Endothelial cell of umbilical vein (primary cell): Measurements from ENCODE around the gene COMT. TPM values are rescaled to one million over a fixed set of nuclear protein-coding genes. Genes with fewer than 3 reads are reported as not detected.

Source experiments
- BruUV-seq: library from RNA; stranded (reverse); fragments of 400-500 nt; replicated peaks from 2 replicates; lab custom pipeline; 2021; lab: Mats Ljungman, UMichigan
- CTCF ChIA-PET: fragments of 300-600, 350-600 bp; sonication (Branson Sonifier 250); formaldehyde crosslinking; loops from one replicate; lab custom pipeline; 2021; ENCODE audit warnings: antibody characterized with exemption, inconsistent platforms; lab: Charles Lee
- POLR2A ChIA-PET: fragments of 300-600, 350-600 bp; sonication (Branson Sonifier 250); formaldehyde crosslinking; loops from one replicate; lab custom pipeline; 2021; ENCODE audit warnings: antibody characterized with exemption, inconsistent platforms; lab: Charles Lee
- DNase-seq: peaks from one replicate; pipeline ENCODE4 v3.0.0-alpha.2; 2011; ENCODE audit warnings: low read depth, low spot score
- FAIRE-seq: peaks from 2 replicates; lab custom pipeline; 2011; peaks lifted over from hg19 to GRCh38; lab: Jason Lieb, UNC
- H2AFZ ChIP-seq: 2 replicates; pipeline ENCODE4 v1.6.0; 2012; ENCODE audit warnings: low read depth, low read length, control low read depth, inconsistent platforms
- H3K27ac ChIP-seq: 2 replicates; pipeline ENCODE4 v1.5.1; 2011; ENCODE audit warnings: low read depth, mild to moderate bottlenecking, control low read depth, low read length, moderate library complexity; ENCODE audit not compliant: insufficient read depth
- H3K27me3 ChIP-seq, 2 experiments: 2 replicates each; pipeline versions ENCODE4 v1.6.0 to v1.6.1; 2011; ENCODE audit warnings: low read length in 2 of 2, mixed read lengths in 1 of 2; ENCODE audit not compliant: control insufficient read depth in 2 of 2, insufficient read depth in 2 of 2
- H3K36me3 ChIP-seq, 2 experiments: 2 replicates in 1 of 2; 3 replicates in 1 of 2; pipeline ENCODE4 v1.5.1; 2011; ENCODE audit warnings: low read length in 2 of 2, mild to moderate bottlenecking in 1 of 2, moderate library complexity in 1 of 2; ENCODE audit not compliant: control insufficient read depth in 2 of 2, insufficient read depth in 2 of 2; ENCODE audit errors: extremely low read depth in 1 of 2
- H3K4me1 ChIP-seq: 3 replicates; pipeline ENCODE4 v1.5.1; 2011; ENCODE audit warnings: mild to moderate bottlenecking, low read length; ENCODE audit not compliant: control insufficient read depth, insufficient read depth; ENCODE audit errors: extremely low read depth
- H3K4me2 ChIP-seq: 2 replicates; pipeline ENCODE4 v1.6.1; 2011; ENCODE audit warnings: low read length, control low read depth, mixed read lengths; ENCODE audit not compliant: insufficient read depth
- H3K4me3 ChIP-seq, 3 experiments: fragments of 200-600 bp in 1 of 3; sonication (generic), shearing (Covaris generic) in 1 of 3; replicated peaks in 1 of 3; 2 replicates each; pipeline ENCODE4 v1.5.1; 2011 to 2016; ENCODE audit warnings: control low read depth in 3 of 3, low read length in 3 of 3, mild to moderate bottlenecking in 2 of 3, inconsistent platforms in 1 of 3, low read depth in 1 of 3, moderate library complexity in 1 of 3; ENCODE audit not compliant: insufficient read depth in 1 of 3
- H3K79me2 ChIP-seq: 2 replicates; pipeline ENCODE4 v1.6.0; 2012; ENCODE audit warnings: low read length, inconsistent platforms; ENCODE audit not compliant: control insufficient read depth, insufficient read depth
- H3K9ac ChIP-seq: replicated peaks from 2 replicates; pipeline ENCODE3; 2011; ENCODE audit warnings: low read length, control low read depth; ENCODE audit not compliant: insufficient read depth; ENCODE audit errors: extremely low read depth
- H3K9me1 ChIP-seq: replicated peaks from 3 replicates; pipeline ENCODE4 v1.6.0; 2011; ENCODE audit warnings: mild to moderate bottlenecking, low read length; ENCODE audit not compliant: control insufficient read depth, insufficient read depth; ENCODE audit errors: extremely low read depth
- H3K9me3 ChIP-seq: replicated peaks from 2 replicates; pipeline ENCODE4 v1.5.1; 2012; ENCODE audit warnings: low read length, inconsistent platforms; ENCODE audit not compliant: control insufficient read depth, insufficient read depth
- H4K20me1 ChIP-seq: replicated peaks from 2 replicates; pipeline ENCODE3; 2011; ENCODE audit warnings: mild to moderate bottlenecking, low read length; ENCODE audit not compliant: control insufficient read depth, insufficient read depth; ENCODE audit errors: extremely low read depth
- EZH2 ChIP-seq: IDR thresholded peaks from 2 replicates; pipeline ENCODE4 v1.6.1; 2012; ENCODE audit warnings: borderline replicate concordance, low read depth, mild to moderate bottlenecking, moderate library complexity, low read length, inconsistent platforms; ENCODE audit not compliant: severe bottlenecking
- FOS ChIP-seq: IDR thresholded peaks from 2 replicates; pipeline ENCODE4 v1.6.1; 2011; ENCODE audit warnings: mild to moderate bottlenecking, low read length, moderate library complexity, borderline replicate concordance; ENCODE audit not compliant: insufficient read depth
- GATA2 ChIP-seq: IDR thresholded peaks from 2 replicates; pipeline ENCODE4 v1.7.0; 2011; ENCODE audit warnings: low read depth, mild to moderate bottlenecking, moderate library complexity, mixed read lengths, low read length; ENCODE audit not compliant: insufficient read length, insufficient read depth
- JUN ChIP-seq: IDR thresholded peaks from 2 replicates; pipeline ENCODE4 v1.6.1; 2011; ENCODE audit warnings: borderline replicate concordance, low read depth; ENCODE audit not compliant: insufficient read length, insufficient read depth
- MYC ChIP-seq: IDR thresholded peaks from one replicate; pipeline ENCODE4 v1.6.1; 2011; ENCODE audit warnings: mild to moderate bottlenecking, low read depth, low read length
- POLR2A ChIP-seq: IDR thresholded peaks from 2 replicates; pipeline ENCODE4 v1.6.1; 2012; ENCODE audit warnings: low read depth, mild to moderate bottlenecking, control low read depth, low read length
- POLR2AphosphoS5 ChIP-seq: IDR thresholded peaks from 2 replicates; pipeline ENCODE4 v1.6.1; 2012; ENCODE audit warnings: low read depth, mild to moderate bottlenecking, control low read depth, low read length, moderate library complexity; ENCODE audit not compliant: insufficient read depth
- dilution Hi-C: fragments of 300-500 bp; cut with MboI; formaldehyde crosslinking; loops from one replicate; pipeline ENCODE4 v1.15.0; 2019; ENCODE audit warnings: low sequenced_read_pairs; ENCODE audit not compliant: extremely low pct_ligation_motif_present
- intact Hi-C: fragments of 100-400 bp; cut with micrococcal nuclease; formaldehyde crosslinking; loops from one replicate; pipeline ENCODE4 v1.10.0; 2022
- polyA plus RNA-seq, 4 experiments: library from polyadenylated mRNA; depleted of rRNA in 3 of 4; stranded (reverse) in 3 of 4; unstranded in 1 of 4; fragments of >200 nt; gene quantifications; 2 replicates each; pipeline versions ENCODE4 v1.2.1 to v1.2.3, GENCODE V29; 2011 to 2012; ENCODE audit warnings: missing spikeins in 1 of 4
- total RNA-seq: library from RNA; stranded (reverse); gene quantifications from 2 replicates; pipeline ENCODE4 v1.2.3, GENCODE V29; 2021
- TF ChIP-seq, protein P1 (sequence below): IDR thresholded peaks from 2 replicates; pipeline ENCODE4 v1.6.1; 2011; ENCODE audit not compliant: insufficient read depth, insufficient read length
- TF ChIP-seq, protein P2 (sequence below), 2 donors: IDR thresholded peaks; 1 replicate in 1 of 2; 2 replicates in 1 of 2; pipeline ENCODE4 v1.5.1; 2011; ENCODE audit warnings: low read length in 2 of 2, mild to moderate bottlenecking in 2 of 2, moderate library complexity in 2 of 2, control low read depth in 1 of 2, inconsistent platforms in 1 of 2, low read depth in 1 of 2; ENCODE audit not compliant: insufficient read depth in 1 of 2; ENCODE audit errors: extremely low read depth in 1 of 2

The COMT gene
- total and polyA plus RNA-seq, 2 donors (not counting 3 experiments of a cell fraction or from before 2014, with no cell fraction given) = 221 to 537 TPM

DNA sequence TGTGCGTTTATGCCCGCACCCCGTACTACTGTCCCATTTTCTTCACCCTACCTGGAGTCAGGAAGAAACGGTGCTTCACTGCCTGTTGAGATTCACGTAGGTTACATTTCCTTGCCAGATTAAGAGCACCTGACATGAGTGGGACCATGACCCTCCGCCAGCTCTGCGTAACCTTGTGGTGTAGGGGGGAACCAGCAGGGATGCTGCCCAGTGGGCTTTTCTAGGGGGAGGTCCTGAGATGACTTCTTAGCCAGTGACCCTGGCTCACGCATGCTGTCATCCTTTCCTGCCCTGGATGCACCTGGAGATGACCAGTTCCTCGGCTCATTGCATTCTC, 76.0 kb downstream of the COMT start:
- BruUV-seq = no TSS peak
- Histone ChIP-seq H3K9me3 (no peaks in the 10 kb centered on the region), H4K20me1 (no peaks in the 10 kb centered on the region), H3K27ac (no peak overlapping the region), H3K27me3 (no peaks in the 10 kb centered on the region), H2AFZ (no peak overlapping the region), H3K79me2 (peaks cover 14% of the 10 kb centered on the region), H3K9me1 (no peaks in the 10 kb centered on the region), H3K36me3 (no peaks in the 10 kb centered on the region), H3K4me2 (no peak overlapping the region), H3K4me3 (no peak overlapping the region), H3K4me1 (peaks cover 20% of the 10 kb centered on the region), H3K9ac (no peak overlapping the region)
- TF ChIP-seq POLR2AphosphoS5 = no peak
- TF ChIP-seq, protein P1, sequence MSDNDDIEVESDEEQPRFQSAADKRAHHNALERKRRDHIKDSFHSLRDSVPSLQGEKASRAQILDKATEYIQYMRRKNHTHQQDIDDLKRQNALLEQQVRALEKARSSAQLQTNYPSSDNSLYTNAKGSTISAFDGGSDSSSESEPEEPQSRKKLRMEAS = no peak
- no peak for FAIRE-seq
- ChIA-PET POLR2A (no interaction called here), CTCF (no interaction called here)
- DNase-seq = no peak
- dilution Hi-C loops (no loop called here), intact Hi-C loops (no loop called here)

DNA sequence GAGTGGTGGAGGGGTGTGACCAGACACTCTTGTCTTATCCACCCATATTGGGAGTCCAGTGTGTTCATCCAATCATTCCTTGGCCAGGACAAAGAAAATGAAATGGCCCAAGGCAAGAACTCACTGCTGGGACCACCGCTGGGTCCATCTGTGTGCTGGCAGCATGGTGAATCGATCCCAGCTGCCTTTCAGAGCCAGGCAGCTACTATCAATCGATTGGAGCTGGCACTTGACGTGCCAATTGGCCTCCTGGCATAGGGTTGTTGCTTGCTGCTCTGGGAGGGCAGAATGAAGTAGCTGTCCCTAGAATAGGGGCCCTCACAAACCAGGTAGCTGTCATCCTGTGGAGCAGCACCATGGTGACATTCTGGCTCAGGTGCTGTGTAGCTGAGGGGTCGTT, 76.4 kb downstream of the COMT start:
- Histone ChIP-seq H2AFZ (no peak overlapping the region), H3K9me3 (no peaks in the 10 kb centered on the region), H4K20me1 (no peaks in the 10 kb centered on the region), H3K27me3 (no peaks in the 10 kb centered on the region), H3K36me3 (no peaks in the 10 kb centered on the region), H3K4me2 (no peak overlapping the region), H3K4me1 (peaks cover 20% of the 10 kb centered on the region), H3K4me3 (no peak overlapping the region), H3K79me2 (peaks cover 18% of the 10 kb centered on the region), H3K9ac (no peak overlapping the region), H3K27ac (no peak overlapping the region), H3K9me1 (no peaks in the 10 kb centered on the region)
- ChIA-PET CTCF (no interaction called here), POLR2A (no interaction called here)
- BruUV-seq = no TSS peak
- intact Hi-C loops = no loop called here
- no peak for DNase-seq
- dilution Hi-C loops = no loop called here
- TF ChIP-seq POLR2A = no peak
- no peak for TF ChIP-seq JUN
- TF ChIP-seq POLR2AphosphoS5 = no peak
- no peak for TF ChIP-seq FOS
- TF ChIP-seq GATA2 = no peak
- TF ChIP-seq, protein P2, sequence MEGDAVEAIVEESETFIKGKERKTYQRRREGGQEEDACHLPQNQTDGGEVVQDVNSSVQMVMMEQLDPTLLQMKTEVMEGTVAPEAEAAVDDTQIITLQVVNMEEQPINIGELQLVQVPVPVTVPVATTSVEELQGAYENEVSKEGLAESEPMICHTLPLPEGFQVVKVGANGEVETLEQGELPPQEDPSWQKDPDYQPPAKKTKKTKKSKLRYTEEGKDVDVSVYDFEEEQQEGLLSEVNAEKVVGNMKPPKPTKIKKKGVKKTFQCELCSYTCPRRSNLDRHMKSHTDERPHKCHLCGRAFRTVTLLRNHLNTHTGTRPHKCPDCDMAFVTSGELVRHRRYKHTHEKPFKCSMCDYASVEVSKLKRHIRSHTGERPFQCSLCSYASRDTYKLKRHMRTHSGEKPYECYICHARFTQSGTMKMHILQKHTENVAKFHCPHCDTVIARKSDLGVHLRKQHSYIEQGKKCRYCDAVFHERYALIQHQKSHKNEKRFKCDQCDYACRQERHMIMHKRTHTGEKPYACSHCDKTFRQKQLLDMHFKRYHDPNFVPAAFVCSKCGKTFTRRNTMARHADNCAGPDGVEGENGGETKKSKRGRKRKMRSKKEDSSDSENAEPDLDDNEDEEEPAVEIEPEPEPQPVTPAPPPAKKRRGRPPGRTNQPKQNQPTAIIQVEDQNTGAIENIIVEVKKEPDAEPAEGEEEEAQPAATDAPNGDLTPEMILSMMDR (IDR thresholded peaks at IDR 0.05; ENCODE audit: extremely low read depth in 1 of 2, insufficient read depth in 1 of 2, low read depth in 1 of 2, low read length in 2 of 2) = no peak
- TF ChIP-seq MYC = no peak
- TF ChIP-seq, protein P1 = no peak
- TF ChIP-seq EZH2 = no peak
- FAIRE-seq = no peak
